GM19025 (cell line): ENCODE results near the gene GLRX.

Experiments
- ATAC-seq: cut with Tn5 transposase; IDR thresholded peaks from one replicate; pipeline ENCODE4 v1.9.1; 2021; ENCODE audit warnings: mild to moderate bottlenecking, low read depth, moderate library complexity; ENCODE audit not compliant: unreplicated experiment

Gene GLRX

DNA sequence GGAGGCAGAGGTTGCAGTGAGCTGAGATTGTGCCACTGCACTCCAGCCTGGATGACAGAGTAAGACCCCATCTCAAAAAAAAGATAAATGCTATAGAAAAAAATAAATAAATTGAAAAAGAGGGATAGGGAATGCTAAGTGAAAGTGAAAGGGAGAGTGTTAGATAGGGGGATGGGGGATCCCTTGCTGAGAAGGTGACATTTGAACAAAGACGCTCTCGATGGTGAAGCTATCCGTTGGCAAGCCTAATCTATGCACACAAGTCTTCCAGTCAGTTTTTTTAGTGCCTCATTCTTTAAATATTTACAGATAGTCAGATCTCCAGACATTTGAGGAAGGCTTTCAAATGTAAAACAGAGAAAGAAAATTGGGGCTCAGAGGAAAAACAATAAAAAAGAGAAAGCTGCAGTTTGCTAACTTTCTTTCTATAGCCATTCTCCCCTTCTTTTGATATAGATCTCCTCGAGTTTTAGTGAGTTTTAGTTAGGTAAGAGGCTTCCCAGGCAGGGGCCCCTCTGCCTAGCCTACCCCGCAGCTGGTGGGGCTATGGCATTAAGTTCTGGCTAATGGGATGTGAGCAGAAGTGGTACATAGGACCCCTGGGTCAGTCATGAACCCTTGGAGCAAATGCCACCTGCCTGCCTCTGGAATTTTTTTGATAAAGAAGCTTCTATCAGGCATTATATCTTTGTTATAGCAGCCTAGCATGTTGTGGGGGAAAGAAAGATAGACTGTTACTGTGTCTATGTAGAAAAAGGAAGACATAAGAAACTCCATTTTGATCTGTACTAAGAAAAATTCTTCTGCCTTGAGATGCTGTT is 12.0 kb downstream of the GLRX start:
- ATAC-seq, result no peak

DNA sequence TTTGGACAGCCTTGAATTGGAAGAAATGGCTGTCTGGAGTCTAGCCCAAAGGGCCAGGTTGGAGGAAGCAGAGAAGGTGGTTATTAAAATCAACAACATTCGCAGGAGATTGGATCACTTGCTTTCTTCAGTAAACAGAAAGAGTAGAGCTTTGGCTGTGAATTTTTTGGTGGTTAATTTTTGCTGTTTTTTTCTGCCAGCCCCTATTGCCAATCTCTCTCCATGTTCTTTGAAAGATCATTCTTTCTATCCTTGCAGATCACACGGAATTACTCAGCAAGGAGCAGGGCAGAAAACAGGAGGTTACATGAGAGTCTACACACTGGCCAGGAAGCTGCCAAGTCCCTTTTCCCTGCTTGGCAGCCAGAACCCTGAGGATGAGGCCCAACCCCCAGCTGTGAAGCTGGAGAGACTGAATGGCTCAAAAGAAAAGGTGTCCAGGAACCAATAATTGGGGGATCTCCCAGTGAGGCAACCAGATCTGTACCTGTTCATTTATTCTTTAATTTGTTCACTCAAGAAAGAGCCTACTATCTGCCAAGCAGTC is 13.0 kb downstream of the GLRX start:
- no peak for ATAC-seq

DNA sequence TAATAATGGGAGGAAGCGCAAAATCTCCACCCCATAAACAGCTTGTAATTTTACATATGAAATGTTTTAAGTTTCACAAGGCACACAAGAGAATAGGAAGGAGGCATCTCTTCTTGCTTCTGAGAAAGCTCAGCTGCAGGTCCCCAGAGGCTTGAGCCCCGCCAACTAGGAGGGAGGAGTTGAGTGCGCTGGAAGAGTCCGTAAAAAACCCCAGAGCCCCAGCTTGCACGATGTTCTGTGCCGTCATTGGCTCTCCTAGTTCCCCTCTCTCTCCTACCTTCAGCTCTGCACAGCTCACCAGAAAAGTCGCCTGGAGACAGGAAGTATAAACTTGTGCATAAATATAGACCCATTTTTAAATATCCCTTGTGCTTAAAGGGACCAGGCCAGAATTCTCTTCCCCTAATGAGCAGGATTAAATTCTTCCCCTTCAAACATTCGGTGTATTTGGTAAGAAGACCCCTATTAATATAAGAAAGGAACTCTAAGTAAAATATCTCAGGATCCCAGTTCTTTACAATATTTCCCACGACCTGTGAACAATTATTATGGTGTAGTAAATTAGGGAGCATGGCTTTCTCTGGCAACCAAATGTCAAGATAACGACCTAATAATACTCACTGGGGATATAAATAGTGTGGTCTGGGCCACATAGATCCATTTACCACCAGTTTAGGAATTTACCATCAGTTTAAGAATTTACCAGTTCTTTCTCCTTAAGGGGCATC is 13.7 kb downstream of the GLRX start:
- ATAC-seq, result peak; percentile 100

- no peak for ATAC-seq
Measured at GRCh38 chr5:95808013-95808685, 14.4 kb downstream of the GLRX start.

GRCh38 chr5:95806687-95807086 is 15.8 kb downstream of the GLRX start:
- ATAC-seq, result no peak

GRCh38 chr5:95804736-95805539 is 17.6 kb downstream of the GLRX start:
- no peak for ATAC-seq

GRCh38 chr5:95803271-95804148 is 19.0 kb downstream of the GLRX start:
- ATAC-seq, result no peak

DNA sequence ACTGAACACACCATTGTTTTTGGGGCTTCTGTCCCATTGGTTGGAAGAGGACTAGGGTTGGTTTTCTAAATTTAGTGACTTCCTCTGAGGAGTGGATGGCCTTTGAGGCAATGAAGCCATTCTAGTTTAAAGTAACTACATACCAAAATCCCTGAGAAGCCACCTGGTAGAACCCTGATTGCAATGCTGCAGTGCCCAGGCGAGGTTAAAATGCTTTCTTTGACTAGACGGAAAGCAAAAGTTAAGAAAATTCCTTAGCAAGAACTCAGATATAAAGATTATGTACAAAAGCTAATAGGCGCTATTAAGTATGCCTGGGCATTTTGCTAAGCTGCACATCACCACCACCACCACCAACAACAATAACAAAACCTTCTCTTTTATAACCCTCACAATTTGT is 20.6 kb downstream of the GLRX start:
- ATAC-seq, result no peak

GRCh38 chr5:95801532-95801931 is 21.0 kb downstream of the GLRX start:
- ATAC-seq, result no peak

DNA sequence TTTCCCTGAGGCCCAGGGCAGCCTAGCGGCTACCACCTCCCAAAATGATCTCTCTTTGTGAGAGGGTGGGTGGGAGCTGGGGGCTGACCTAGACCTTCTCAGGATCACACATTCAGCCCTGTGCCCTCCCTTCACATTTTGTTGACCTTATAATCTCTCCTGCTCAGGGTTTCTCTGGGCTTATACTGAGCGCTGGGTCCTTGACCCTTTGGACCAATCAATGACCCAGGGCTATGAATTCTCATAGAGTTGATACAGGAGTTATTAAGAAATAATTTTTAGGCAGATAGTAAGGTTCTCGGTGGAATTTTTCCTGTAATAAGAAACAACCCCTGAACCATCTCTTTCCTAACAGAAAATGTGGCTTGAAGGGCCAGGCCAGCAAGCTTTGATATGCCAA is 22.0 kb downstream of the GLRX start:
- no peak for ATAC-seq

DNA sequence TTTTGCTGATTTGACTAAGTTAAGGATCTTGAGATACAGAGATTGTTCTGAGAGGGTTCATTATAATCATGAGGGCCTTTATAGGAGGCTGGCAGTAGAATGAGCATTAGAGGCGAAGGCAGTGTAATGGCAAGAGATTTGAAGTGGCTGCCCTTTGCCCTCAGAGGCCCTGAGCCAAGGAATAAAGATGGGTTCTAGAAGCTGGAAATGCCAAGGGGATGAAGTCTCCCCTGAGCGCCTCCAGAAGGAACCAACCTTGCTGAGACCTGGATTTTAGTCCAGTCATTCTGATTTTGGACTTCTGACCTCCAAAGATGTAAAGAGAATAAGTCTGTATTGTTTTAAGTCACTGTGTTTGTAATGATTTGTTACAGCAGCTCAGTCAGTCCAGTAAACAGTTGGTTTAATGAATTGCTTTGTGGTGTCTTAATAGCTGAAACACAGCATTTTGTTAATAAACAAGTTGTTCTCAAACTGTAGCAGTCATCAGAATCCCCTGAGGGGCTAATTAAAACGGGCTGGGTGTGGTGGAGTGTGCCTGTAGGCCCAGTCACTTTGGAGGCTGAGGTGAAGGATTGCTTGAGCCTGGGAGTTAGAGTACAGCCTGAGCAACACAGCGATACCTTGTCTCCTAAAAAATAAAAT is 23.2 kb downstream of the GLRX start:
- no peak for ATAC-seq

DNA sequence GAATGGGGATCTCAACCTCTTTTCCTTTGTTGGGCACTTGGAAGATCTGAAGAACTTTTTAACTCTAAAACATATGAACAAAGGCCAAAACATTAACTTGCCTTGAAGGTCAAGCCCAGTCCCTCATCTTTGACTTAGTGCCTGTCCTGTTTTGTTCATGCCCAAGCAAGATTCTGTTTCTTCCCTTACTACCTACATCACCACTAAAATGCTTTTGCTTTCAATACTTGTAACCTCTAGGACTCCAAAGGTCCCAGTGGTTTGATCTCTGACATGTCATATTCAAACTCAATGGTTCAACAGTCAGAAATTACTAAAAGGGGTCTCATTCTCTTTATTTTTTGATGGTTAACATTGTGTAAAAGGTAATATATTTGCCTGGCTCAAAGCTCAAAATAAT is 24.0 kb downstream of the GLRX start:
- ATAC-seq, result no peak

- ATAC-seq, result no peak
Measured at GRCh38 chr5:95798048-95798447, 24.5 kb downstream of the GLRX start.

DNA sequence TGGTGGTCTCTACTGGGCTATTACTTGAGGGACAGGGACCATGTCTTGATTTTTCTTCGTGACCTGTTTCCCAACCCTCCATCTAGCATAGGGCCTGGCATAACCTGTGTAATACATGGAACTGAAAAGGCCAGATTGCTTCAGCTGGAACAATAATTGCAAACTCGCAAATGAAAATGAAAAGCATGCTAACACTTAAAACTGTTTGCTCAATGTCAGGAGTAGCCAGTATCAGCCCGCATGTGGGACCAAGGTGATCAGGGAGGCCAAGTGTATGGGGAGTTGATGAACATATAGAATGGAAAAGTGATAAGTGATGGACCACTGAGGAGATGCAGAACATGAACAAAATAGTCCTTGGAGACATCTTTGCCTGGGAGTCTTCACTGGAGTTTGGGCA is 25.2 kb downstream of the GLRX start:
- no peak for ATAC-seq

- no peak for ATAC-seq
Measured at GRCh38 chr5:95794070-95794516, 28.4 kb downstream of the GLRX start.

DNA sequence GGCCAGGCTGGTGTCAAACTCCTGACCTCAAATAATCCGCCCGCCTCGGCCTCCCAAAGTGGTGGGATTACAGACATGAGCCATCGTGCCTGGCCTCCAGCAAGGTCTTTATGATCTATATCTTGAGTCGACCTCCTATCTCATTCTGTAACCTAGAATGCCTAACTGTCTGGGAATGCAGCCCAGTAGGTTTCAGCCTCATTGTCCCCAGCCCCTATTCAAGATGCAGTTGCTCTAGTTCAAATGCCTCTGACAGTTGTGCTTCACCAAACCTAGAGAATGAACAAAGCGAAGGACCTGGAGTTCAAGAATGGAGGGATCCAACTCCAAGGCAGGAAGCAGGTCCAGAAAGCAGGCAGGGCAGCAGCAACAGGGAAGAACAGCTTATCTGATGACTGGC is 30.8 kb downstream of the GLRX start:
- ATAC-seq, result no peak

DNA sequence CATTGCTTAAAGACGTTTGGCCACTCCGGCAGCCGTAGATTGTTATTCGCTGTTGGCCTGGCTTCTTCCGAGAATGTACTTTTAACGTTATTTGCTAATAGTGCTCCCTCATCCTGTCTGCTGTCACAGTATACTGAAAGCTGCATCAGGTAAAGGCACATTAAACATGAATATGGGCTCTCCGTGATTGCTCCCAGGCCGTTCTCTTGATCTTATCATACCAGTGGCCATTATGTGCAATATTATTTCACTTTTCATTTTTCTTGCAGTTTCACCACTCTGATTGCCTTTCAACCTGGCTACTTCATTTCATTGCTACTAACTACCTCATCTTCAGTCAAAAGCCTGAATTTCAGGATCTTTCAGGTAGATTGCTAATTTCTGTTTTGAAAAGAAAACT is 34.0 kb downstream of the GLRX start:
- ATAC-seq, result no peak

GRCh38 chr5:95786821-95787418 is 35.6 kb downstream of the GLRX start:
- no peak for ATAC-seq
